GM19438 (cell line): Measurements from ENCODE around the gene FBXO17.
"Not testable (repeated sequence)": the region's sequence is repeated elsewhere in the genome, so short reads cannot be mapped to it uniquely, and the experiment has no call there.

ENCODE experiments used
- ATAC-seq: cut with Tn5 transposase; IDR thresholded peaks from one replicate; pipeline ENCODE4 v1.9.1; 2021; ENCODE audit warnings: low read depth; ENCODE audit not compliant: unreplicated experiment

FBXO17 gene

GRCh38 chr19:38975214-38975860 is at the start of gene FBXO17:
Gene FBXO17, minus strand, starts transcription at chr19:38975742. Its CDS starts 25,423 bp downstream, at chr19:38950319.
- ATAC-seq, result no peak

- ATAC-seq, result no peak
These were observed 49.5 kb upstream of the FBXO17 start for GRCh38 chr19:39024875-39025641.

GRCh38 chr19:39021063-39021462 is 45.5 kb upstream of the FBXO17 start:
- no peak for ATAC-seq

GRCh38 chr19:39017646-39018045 is 42.1 kb upstream of the FBXO17 start:
- ATAC-seq, result no peak

- ATAC-seq, result no peak
These were observed 41.5 kb upstream of the FBXO17 start for GRCh38 chr19:39017026-39017425.

GRCh38 chr19:39014037-39014436 is 38.5 kb upstream of the FBXO17 start:
- ATAC-seq, result no peak

GRCh38 chr19:39009001-39009400 is 33.5 kb upstream of the FBXO17 start:
- no peak for ATAC-seq

- ATAC-seq, result no peak
These were observed 32.6 kb upstream of the FBXO17 start for GRCh38 chr19:39008137-39008536.

- no peak for ATAC-seq
These were observed 31.6 kb upstream of the FBXO17 start for GRCh38 chr19:39007096-39007495.

GRCh38 chr19:39004403-39004802 is 28.9 kb upstream of the FBXO17 start:
- no peak for ATAC-seq

GRCh38 chr19:39003796-39004195 is 28.3 kb upstream of the FBXO17 start:
- no peak for ATAC-seq

- ATAC-seq, result no peak
These were observed 27.6 kb upstream of the FBXO17 start for GRCh38 chr19:39003188-39003587.

GRCh38 chr19:39001041-39001440 is 25.5 kb upstream of the FBXO17 start:
- no peak for ATAC-seq

GRCh38 chr19:38997576-38997975 is 22.0 kb upstream of the FBXO17 start:
- not testable (repeated sequence) for ATAC-seq

GRCh38 chr19:38993271-38993670 is 17.7 kb upstream of the FBXO17 start:
- no peak for ATAC-seq

- ATAC-seq, result no peak
These were observed 15.6 kb upstream of the FBXO17 start for GRCh38 chr19:38990949-38991697.

GRCh38 chr19:38989614-38990013 is 14.1 kb upstream of the FBXO17 start:
- not testable (repeated sequence) for ATAC-seq

- ATAC-seq, result no peak
These were observed 13.6 kb upstream of the FBXO17 start for GRCh38 chr19:38989066-38989605.

- ATAC-seq, result not testable (repeated sequence)
These were observed 13.1 kb upstream of the FBXO17 start for GRCh38 chr19:38988627-38989026.

GRCh38 chr19:38987745-38988144 is 12.2 kb upstream of the FBXO17 start:
- not testable (repeated sequence) for ATAC-seq

GRCh38 chr19:38985262-38985661 is 9.7 kb upstream of the FBXO17 start:
- no peak for ATAC-seq
